ENCODE results near the gene ADPRHL1.

GRCh38 chr13:113404723-113405471 lies 48.4 kb downstream of the ADPRHL1 start:
- TF ChIP-seq POLR2A (IDR thresholded peaks at IDR 0.05; ENCODE audit: low read depth, low read length) = no peak
- TF ChIP-seq POLR2AphosphoS5 (IDR thresholded peaks at IDR 0.05; ENCODE audit: low read depth, low read length) = no peak
